B cell (primary cell): ENCODE results near the gene HPN. TPM values are rescaled to one million over a fixed set of nuclear protein-coding genes. Genes with fewer than 3 reads are reported as not detected.

Source experiments
- ATAC-seq: fragments of 200-7000 bp; cut with Tn5 transposase; one replicate; pipeline ENCODE4 v1.10.0; 2021; ENCODE audit warnings: low read depth, mild to moderate bottlenecking, moderate number of reproducible peaks, moderate library complexity
- CTCF ChIA-PET: fragments of 350-600 bp; sonication (Branson Sonifier 250); formaldehyde crosslinking; loops from one replicate; lab custom pipeline; 2021; ENCODE audit warnings: antibody characterized with exemption, inconsistent platforms; lab: Charles Lee
- POLR2A ChIA-PET: fragments of 350-600 bp; sonication (Branson Sonifier 250); formaldehyde crosslinking; loops from one replicate; lab custom pipeline; 2021; ENCODE audit warnings: antibody characterized with exemption; lab: Charles Lee
- DNase-seq: peaks from one replicate; pipeline ENCODE4 v3.0.0; 2013
- H2AFZ ChIP-seq: 2 replicates; pipeline ENCODE4 v1.6.1; 2012; ENCODE audit warnings: mild to moderate bottlenecking, low read depth, low read length; ENCODE audit not compliant: insufficient read depth, poor library complexity, severe bottlenecking
- H3K27ac ChIP-seq, 2 donors: 1 replicate in 1 of 2; 2 replicates in 1 of 2; pipeline ENCODE4 v1.5.1; 2012 to 2013; ENCODE audit warnings: low read length in 2 of 2, mild to moderate bottlenecking in 2 of 2, moderate library complexity in 1 of 2
- H3K27me3 ChIP-seq, 4 experiments: fragments of 200-600 bp in 1 of 4; sonication (generic) in 1 of 4; replicated peaks in 1 of 4; 1 replicate in 2 of 4; 2 replicates in 2 of 4; pipeline versions ENCODE4 v1.6.1 to v1.7.0; 2013 to 2016; ENCODE audit warnings: low read length in 3 of 4, mild to moderate bottlenecking in 2 of 4, mixed read lengths in 1 of 4, moderate library complexity in 1 of 4; ENCODE audit not compliant: insufficient read depth in 4 of 4, control insufficient read depth in 3 of 4; ENCODE audit errors: control extremely low read depth in 1 of 4
- H3K36me3 ChIP-seq, 2 experiments: replicated peaks in 1 of 2; 1 replicate in 1 of 2; 2 replicates in 1 of 2; pipeline versions ENCODE4 v1.6.1 to v1.7.1; 2013; ENCODE audit warnings: low read length in 1 of 2; ENCODE audit not compliant: insufficient read depth in 2 of 2, control insufficient read depth in 1 of 2; ENCODE audit errors: control extremely low read depth in 1 of 2, extremely low read depth in 1 of 2
- H3K4me1 ChIP-seq, 2 donors: fragments of 200-600 bp in 1 of 2; sonication (generic) in 1 of 2; 1 replicate in 1 of 2; 2 replicates in 1 of 2; pipeline versions ENCODE4 v1.5.1 to v1.6.1; 2013 to 2017; ENCODE audit warnings: low read length in 2 of 2; ENCODE audit not compliant: control insufficient read depth in 2 of 2, insufficient read depth in 2 of 2
- H3K4me2 ChIP-seq: replicated peaks from 2 replicates; pipeline ENCODE3; 2012; ENCODE audit warnings: mild to moderate bottlenecking, low read depth, low read length; ENCODE audit not compliant: poor library complexity, severe bottlenecking
- H3K4me3 ChIP-seq, 5 experiments: fragments of 200-600 bp in 1 of 5; sonication (generic) in 1 of 5; 1 replicate in 3 of 5; 2 replicates in 2 of 5; pipeline versions ENCODE4 v1.5.1 to v1.7.0; 2011 to 2016; ENCODE audit warnings: low read length in 4 of 5, mild to moderate bottlenecking in 4 of 5, low read depth in 2 of 5, control low read depth in 1 of 5, moderate library complexity in 1 of 5; ENCODE audit not compliant: insufficient read depth in 1 of 5; ENCODE audit errors: control extremely low read depth in 1 of 5, extremely low read depth in 1 of 5
- H3K79me2 ChIP-seq: fragments of 200-600 bp; sonication (generic); one replicate; pipeline ENCODE4 v1.6.0; 2016; ENCODE audit warnings: low read length; ENCODE audit not compliant: control insufficient read depth, insufficient read depth
- H3K9ac ChIP-seq: fragments of 200-600 bp; sonication (generic); 2 replicates; pipeline ENCODE4 v1.6.1; 2017; ENCODE audit warnings: mild to moderate bottlenecking, low read length, moderate library complexity
- H3K9me3 ChIP-seq, 3 donors: one replicate each; pipeline versions ENCODE4 v1.6.1 to v1.7.1; 2013; ENCODE audit warnings: low read length in 2 of 3; ENCODE audit not compliant: control insufficient read depth in 2 of 3, insufficient read depth in 1 of 3; ENCODE audit errors: control extremely low read depth in 1 of 3
- H4K20me1 ChIP-seq: 2 replicates; pipeline ENCODE4 v1.6.0; 2012; ENCODE audit warnings: mild to moderate bottlenecking, low read length; ENCODE audit not compliant: insufficient read depth, control insufficient read depth, poor library complexity, severe bottlenecking
- H3K27ac Mint-ChIP-seq: one replicate; pipeline ENCODE4 v1.8.0; 2021; ENCODE audit warnings: mixed read lengths
- H3K27me3 Mint-ChIP-seq: one replicate; pipeline ENCODE4 v1.8.0; 2021; ENCODE audit warnings: mixed read lengths
- H3K4me1 Mint-ChIP-seq: one replicate; pipeline ENCODE4 v1.8.0; 2021; ENCODE audit warnings: mixed read lengths
- H3K4me3 Mint-ChIP-seq: one replicate; pipeline ENCODE4 v1.8.0; 2021; ENCODE audit warnings: mixed read lengths
- H3K9me3 Mint-ChIP-seq: one replicate; pipeline ENCODE4 v1.8.0; 2022; ENCODE audit warnings: mixed read lengths; ENCODE audit not compliant: insufficient read depth
- EZH2 ChIP-seq: IDR thresholded peaks from 2 replicates; pipeline ENCODE4 v1.6.1; 2012; ENCODE audit warnings: borderline replicate concordance, low read depth, mild to moderate bottlenecking, moderate library complexity, low read length; ENCODE audit not compliant: insufficient read depth, poor library complexity, severe bottlenecking
- WGBS: methylation state at CpG from one replicate; pipeline ENCODE4 v1.1.5; 2013; ENCODE audit warnings: missing lambda C conversion rate; ENCODE audit not compliant: insufficient coverage; 5-methylcytosine and 5-hydroxymethylcytosine counted together
- intact Hi-C: fragments of 100-400 bp; cut with micrococcal nuclease; formaldehyde crosslinking; loops from one replicate; pipeline ENCODE4 v1.10.0; 2022
- polyA plus RNA-seq: library from polyadenylated mRNA; depleted of rRNA; stranded (reverse); fragments of >200 nt; gene quantifications from 2 replicates; pipeline ENCODE4 v1.2.3, GENCODE V29; 2012
- total RNA-seq, 2 donors: library from RNA; stranded (reverse); fragments of 120-200 nt in 1 of 2; gene quantifications; 1 replicate in 1 of 2; 2 replicates in 1 of 2; pipeline versions ENCODE4 v1.2.3 to v1.2.4, GENCODE V29; 2013 to 2022
- TF ChIP-seq, protein P1 (sequence below): fragments of 200-600 bp; IDR thresholded peaks from one replicate; pipeline ENCODE4 v1.8.0; 2022; ENCODE audit warnings: antibody characterized with exemption, mild to moderate bottlenecking

HPN gene
- total and polyA plus RNA-seq, 2 donors (not counting 1 experiment from before 2014, with no cell fraction given), result 0.30 TPM; not detected in 1

GRCh38 chr19:35098413-35099049 lies 57.0 kb downstream of the HPN start:
- Histone ChIP-seq H3K9me3 (no peaks in the 10 kb centered on the region), H3K27ac (no peak overlapping the region), H3K4me2 (no peak overlapping the region), H3K27me3 (no peaks in the 10 kb centered on the region), H3K36me3 (no peaks in the 10 kb centered on the region), H3K9ac (no peak overlapping the region), H3K4me1 (no peaks in the 10 kb centered on the region), H3K4me3 (no peak overlapping the region), H3K79me2 (no peaks in the 10 kb centered on the region), H2AFZ (no peak overlapping the region), H4K20me1 (no peaks in the 10 kb centered on the region)
- POLR2A ChIA-PET, result no interaction called here
- no peaks in the 10 kb centered on the region for H3K9me3 Mint-ChIP-seq
- H3K27ac Mint-ChIP-seq, result no peak overlapping the region
- H3K4me1 Mint-ChIP-seq, result no peaks in the 10 kb centered on the region
- intact Hi-C loops, result no loop called here
- 91% methylated on average over 26 of the region's 29 CpGs for WGBS
- H3K4me3 Mint-ChIP-seq, result no peak overlapping the region
- CTCF ChIA-PET, result interaction anchor here (0.7 to 1.9 kb wide), 5 partner anchors 9 to 54 kb away, joined by 3 to 5 read pairs (median 4); no protein-coding TSS in a partner anchor
- no peaks in the 10 kb centered on the region for H3K27me3 Mint-ChIP-seq
- DNase-seq (no peak), ATAC-seq (no peak)
- TF ChIP-seq EZH2, result no peak
- TF ChIP-seq, protein P1, sequence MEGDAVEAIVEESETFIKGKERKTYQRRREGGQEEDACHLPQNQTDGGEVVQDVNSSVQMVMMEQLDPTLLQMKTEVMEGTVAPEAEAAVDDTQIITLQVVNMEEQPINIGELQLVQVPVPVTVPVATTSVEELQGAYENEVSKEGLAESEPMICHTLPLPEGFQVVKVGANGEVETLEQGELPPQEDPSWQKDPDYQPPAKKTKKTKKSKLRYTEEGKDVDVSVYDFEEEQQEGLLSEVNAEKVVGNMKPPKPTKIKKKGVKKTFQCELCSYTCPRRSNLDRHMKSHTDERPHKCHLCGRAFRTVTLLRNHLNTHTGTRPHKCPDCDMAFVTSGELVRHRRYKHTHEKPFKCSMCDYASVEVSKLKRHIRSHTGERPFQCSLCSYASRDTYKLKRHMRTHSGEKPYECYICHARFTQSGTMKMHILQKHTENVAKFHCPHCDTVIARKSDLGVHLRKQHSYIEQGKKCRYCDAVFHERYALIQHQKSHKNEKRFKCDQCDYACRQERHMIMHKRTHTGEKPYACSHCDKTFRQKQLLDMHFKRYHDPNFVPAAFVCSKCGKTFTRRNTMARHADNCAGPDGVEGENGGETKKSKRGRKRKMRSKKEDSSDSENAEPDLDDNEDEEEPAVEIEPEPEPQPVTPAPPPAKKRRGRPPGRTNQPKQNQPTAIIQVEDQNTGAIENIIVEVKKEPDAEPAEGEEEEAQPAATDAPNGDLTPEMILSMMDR, result no peak

DNA sequence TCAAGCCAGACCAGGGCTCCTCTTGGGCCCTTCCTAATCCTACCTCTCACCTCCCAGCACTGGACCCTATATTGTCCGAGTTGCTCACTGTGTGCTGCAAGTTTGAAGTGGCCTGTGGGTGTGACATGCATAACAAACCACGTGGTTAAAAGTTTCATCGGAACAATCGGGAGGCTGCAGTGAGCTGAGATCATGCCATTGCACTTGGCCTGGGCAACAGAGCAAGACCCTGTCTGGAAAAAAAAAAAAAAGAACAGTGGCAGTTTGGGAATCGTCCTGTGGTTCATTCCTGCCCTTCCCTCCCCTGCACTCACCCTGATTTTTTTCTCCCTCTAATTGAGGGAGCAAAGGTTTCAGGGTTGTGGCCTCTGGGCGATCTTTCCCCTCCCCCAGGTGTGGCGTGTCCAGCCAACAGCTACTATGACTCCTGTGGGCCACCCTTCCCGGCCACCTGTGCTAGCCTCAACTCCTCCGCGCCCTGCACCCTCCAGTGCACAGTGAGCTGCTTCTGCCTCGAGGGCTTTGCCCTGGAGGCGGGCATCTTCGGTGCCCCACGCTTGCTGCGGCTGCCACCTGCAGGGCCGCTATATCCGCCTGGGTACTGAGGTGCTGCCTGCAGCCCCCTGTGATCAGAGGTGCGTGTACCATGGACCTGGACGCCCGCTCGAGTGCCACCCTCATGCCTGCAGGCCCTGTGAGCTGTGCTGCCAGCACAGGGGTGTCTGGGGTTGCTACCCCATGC lies 57.8 kb downstream of the HPN start:
- H3K27me3 Mint-ChIP-seq, result no peaks in the 10 kb centered on the region
- Histone ChIP-seq H3K4me3 (no peak overlapping the region), H3K4me2 (no peak overlapping the region), H3K36me3 (no peaks in the 10 kb centered on the region), H4K20me1 (no peaks in the 10 kb centered on the region), H3K4me1 (no peaks in the 10 kb centered on the region), H2AFZ (no peak overlapping the region), H3K9ac (no peak overlapping the region), H3K27me3 (no peaks in the 10 kb centered on the region), H3K79me2 (no peaks in the 10 kb centered on the region), H3K27ac (no peak overlapping the region), H3K9me3 (no peaks in the 10 kb centered on the region)
- no peak for TF ChIP-seq EZH2
- TF ChIP-seq, protein P1, result no peak
- intact Hi-C loops, result no loop called here
- H3K4me1 Mint-ChIP-seq, result no peaks in the 10 kb centered on the region
- POLR2A ChIA-PET, result interaction anchor here (0.9 kb wide), 1 partner anchor 127 kb away, joined by 3 read pairs; no protein-coding TSS in a partner anchor
- H3K27ac Mint-ChIP-seq, result no peak overlapping the region
- no peak for ATAC-seq
- CTCF ChIA-PET, result interaction anchor here (1.5 to 1.9 kb wide), 3 partner anchors 9 to 32 kb away, joined by 3 to 6 read pairs (median 5); no protein-coding TSS in a partner anchor
- DNase-seq, result no peak
- no peaks in the 10 kb centered on the region for H3K9me3 Mint-ChIP-seq
- WGBS, result 77% methylated on average over 17 of the region's 21 CpGs
- no peak overlapping the region for H3K4me3 Mint-ChIP-seq
